Neural cell (in vitro differentiated cells): ENCODE results near the gene HBE1. TPM values are rescaled to one million over a fixed set of nuclear protein-coding genes. Genes with fewer than 3 reads are reported as not detected.

Experiments used
- H2AFZ ChIP-seq: fragments of 200-600, 300-800 bp; sonication (generic), shearing (Covaris generic); 2 replicates; pipeline ENCODE4 v1.6.0; 2014; ENCODE audit warnings: low read depth, mild to moderate bottlenecking, antibody characterized with exemption, low read length, moderate library complexity
- H3F3A ChIP-seq: fragments of 200-600 bp; shearing (Covaris generic); 2 replicates; pipeline ENCODE4 v1.6.1; 2016; ENCODE audit warnings: mild to moderate bottlenecking, moderate library complexity, mixed read lengths, antibody characterized with exemption, low read length; ENCODE audit not compliant: insufficient read depth, poor library complexity, severe bottlenecking
- H3K27ac ChIP-seq: fragments of 200-600, 300-800 bp; sonication (generic), shearing (Covaris generic); 2 replicates; pipeline ENCODE4 v1.5.1; 2014; ENCODE audit warnings: mild to moderate bottlenecking, low read length, moderate library complexity
- H3K27me3 ChIP-seq: fragments of 300-800, 200-600 bp; sonication (generic), shearing (Covaris generic); 2 replicates; pipeline ENCODE4 v1.6.0; 2014; ENCODE audit warnings: mild to moderate bottlenecking, low read depth, low read length, moderate library complexity; ENCODE audit not compliant: insufficient read depth
- H3K36me3 ChIP-seq: fragments of 300-800, 200-600 bp; sonication (generic), shearing (Covaris generic); 2 replicates; pipeline ENCODE4 v1.5.1; 2014; ENCODE audit warnings: mild to moderate bottlenecking, antibody characterized with exemption, low read length, moderate library complexity; ENCODE audit not compliant: insufficient read depth
- H3K4me2 ChIP-seq: fragments of 300-800, 200-600 bp; sonication (generic), shearing (Covaris generic); 2 replicates; pipeline ENCODE4 v1.6.0; 2014; ENCODE audit warnings: mild to moderate bottlenecking, low read length
- H3K4me3 ChIP-seq: fragments of 300-800, 200-600 bp; sonication (generic), shearing (Covaris generic); 2 replicates; pipeline ENCODE4 v1.5.1; 2014; ENCODE audit warnings: mild to moderate bottlenecking, low read length, moderate library complexity
- H3K79me2 ChIP-seq: fragments of 200-600 bp; shearing (Covaris generic); replicated peaks from 2 replicates; pipeline ENCODE4 v1.6.0; 2014; ENCODE audit warnings: mild to moderate bottlenecking, low read length, moderate library complexity; ENCODE audit not compliant: insufficient read depth
- H3K9ac ChIP-seq: fragments of 300-800, 200-600 bp; sonication (generic), shearing (Covaris generic); 2 replicates; pipeline ENCODE4 v1.6.1; 2016; ENCODE audit warnings: mild to moderate bottlenecking, low read length, mixed read lengths
- H3K9me2 ChIP-seq: fragments of 200-600 bp; shearing (Covaris generic); 2 replicates; pipeline ENCODE4 v1.6.1; 2016; ENCODE audit warnings: mild to moderate bottlenecking, low read length, mixed read lengths; ENCODE audit not compliant: insufficient read depth
- H3K9me3 ChIP-seq: fragments of 200-600, 300-800 bp; sonication (generic), shearing (Covaris generic); 2 replicates; pipeline ENCODE4 v1.6.1; 2016; ENCODE audit warnings: mild to moderate bottlenecking, mixed run types, low read length, moderate library complexity, mixed read lengths
- H4K20me1 ChIP-seq: fragments of 200-600 bp; shearing (Covaris generic); 2 replicates; pipeline ENCODE4 v1.6.1; 2016; ENCODE audit warnings: mild to moderate bottlenecking, mixed run types; ENCODE audit not compliant: insufficient read depth
- EP300 ChIP-seq: fragments of 450-650 bp; conservative IDR thresholded peaks from 2 replicates; pipeline ENCODE4 v1.6.1; 2014; ENCODE audit warnings: antibody characterized with exemption, mild to moderate bottlenecking, moderate library complexity; ENCODE audit not compliant: poor library complexity, severe bottlenecking
- EZH2 ChIP-seq: fragments of 200-600, 300-800 bp; shearing (Covaris generic), sonication (generic); IDR thresholded peaks from 2 replicates; pipeline ENCODE4 v1.6.1; 2014; ENCODE audit warnings: antibody characterized with exemption, low read length, borderline replicate concordance, mild to moderate bottlenecking; ENCODE audit not compliant: insufficient read depth, poor library complexity, severe bottlenecking
- MXI1 ChIP-seq: fragments of 450-650 bp; conservative IDR thresholded peaks from 2 replicates; pipeline ENCODE4 v1.6.1; 2014; ENCODE audit warnings: antibody characterized with exemption, mild to moderate bottlenecking; ENCODE audit not compliant: poor library complexity, severe bottlenecking
- POLR2AphosphoS5 ChIP-seq: IDR thresholded peaks from 2 replicates; pipeline ENCODE4 v1.6.1; 2012
- RAD21 ChIP-seq: fragments of 450-650 bp; conservative IDR thresholded peaks from 2 replicates; pipeline ENCODE4 v1.6.1; 2014; ENCODE audit warnings: antibody characterized with exemption, mild to moderate bottlenecking, moderate library complexity
- SMC3 ChIP-seq: fragments of 450-650 bp; conservative IDR thresholded peaks from 2 replicates; pipeline ENCODE4 v1.6.1; 2014; ENCODE audit warnings: antibody characterized with exemption, mild to moderate bottlenecking, moderate library complexity; ENCODE audit not compliant: poor library complexity
- TAF1 ChIP-seq: IDR thresholded peaks from 2 replicates; pipeline ENCODE4 v1.6.1; 2012; ENCODE audit warnings: low read depth
- polyA plus RNA-seq: library from polyadenylated mRNA; depleted of rRNA; stranded (reverse); fragments of >200 nt; gene quantifications from 2 replicates; pipeline ENCODE4 v1.2.3, GENCODE V29; 2014
- TF ChIP-seq, protein P1 (sequence below): IDR thresholded peaks from 2 replicates; pipeline ENCODE4 v1.6.1; 2012; ENCODE audit warnings: borderline replicate concordance
- TF ChIP-seq, protein P2 (sequence below): fragments of 450-650 bp; IDR thresholded peaks from 2 replicates; pipeline ENCODE4 v1.5.1; 2014; ENCODE audit warnings: antibody characterized with exemption, mild to moderate bottlenecking, moderate library complexity; ENCODE audit not compliant: poor library complexity, severe bottlenecking

Gene HBE1
- polyA plus RNA-seq, 1 donor from 2014 or later, result not detected

DNA sequence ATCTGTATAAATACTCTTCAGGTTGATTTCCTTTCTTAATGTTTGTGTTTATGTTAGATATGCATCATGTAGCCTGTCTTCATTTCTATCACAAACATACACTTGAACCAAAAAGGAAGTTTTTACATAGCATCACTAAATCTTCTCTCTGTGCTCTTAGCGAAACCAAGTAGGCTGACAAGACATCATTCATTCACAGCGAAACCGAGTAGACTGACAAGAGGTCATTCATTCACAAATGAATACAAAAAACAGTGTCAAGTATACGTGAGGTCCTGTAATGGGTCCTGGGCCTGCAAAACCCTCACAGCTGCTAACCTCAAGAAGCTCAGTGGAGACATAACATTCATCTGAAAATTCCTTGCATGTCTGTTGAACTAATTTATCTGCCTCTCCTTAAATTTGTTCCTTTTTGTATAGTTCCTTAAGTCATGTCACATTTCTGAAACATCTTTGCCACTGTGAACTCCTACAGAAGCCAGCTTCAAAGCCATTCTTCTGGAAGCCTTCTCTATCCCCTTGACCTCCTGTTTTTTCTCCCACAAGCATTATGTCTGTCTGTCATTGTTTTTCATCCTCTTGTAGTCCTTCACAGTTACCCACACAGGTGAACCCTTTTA lies 9.8 kb upstream of the HBE1 start:
- Histone ChIP-seq H3K4me2 (no peak overlapping the region), H3K9me2 (no peaks in the 10 kb centered on the region), H3K9ac (no peak overlapping the region), H3K79me2 (no peaks in the 10 kb centered on the region), H3K27ac (no peak overlapping the region), H4K20me1 (no peaks in the 10 kb centered on the region), H3K9me3 (no peaks in the 10 kb centered on the region), H2AFZ (no peak overlapping the region), H3K4me3 (no peak overlapping the region), H3K27me3 (no peaks in the 10 kb centered on the region), H3K36me3 (no peaks in the 10 kb centered on the region), H3F3A (no peaks in the 10 kb centered on the region)
- TF ChIP-seq EP300 (no peak), SMC3 (no peak), RAD21 (no peak), EZH2 (no peak), POLR2AphosphoS5 (no peak), TAF1 (no peak), MXI1 (no peak)
- TF ChIP-seq, protein P1, sequence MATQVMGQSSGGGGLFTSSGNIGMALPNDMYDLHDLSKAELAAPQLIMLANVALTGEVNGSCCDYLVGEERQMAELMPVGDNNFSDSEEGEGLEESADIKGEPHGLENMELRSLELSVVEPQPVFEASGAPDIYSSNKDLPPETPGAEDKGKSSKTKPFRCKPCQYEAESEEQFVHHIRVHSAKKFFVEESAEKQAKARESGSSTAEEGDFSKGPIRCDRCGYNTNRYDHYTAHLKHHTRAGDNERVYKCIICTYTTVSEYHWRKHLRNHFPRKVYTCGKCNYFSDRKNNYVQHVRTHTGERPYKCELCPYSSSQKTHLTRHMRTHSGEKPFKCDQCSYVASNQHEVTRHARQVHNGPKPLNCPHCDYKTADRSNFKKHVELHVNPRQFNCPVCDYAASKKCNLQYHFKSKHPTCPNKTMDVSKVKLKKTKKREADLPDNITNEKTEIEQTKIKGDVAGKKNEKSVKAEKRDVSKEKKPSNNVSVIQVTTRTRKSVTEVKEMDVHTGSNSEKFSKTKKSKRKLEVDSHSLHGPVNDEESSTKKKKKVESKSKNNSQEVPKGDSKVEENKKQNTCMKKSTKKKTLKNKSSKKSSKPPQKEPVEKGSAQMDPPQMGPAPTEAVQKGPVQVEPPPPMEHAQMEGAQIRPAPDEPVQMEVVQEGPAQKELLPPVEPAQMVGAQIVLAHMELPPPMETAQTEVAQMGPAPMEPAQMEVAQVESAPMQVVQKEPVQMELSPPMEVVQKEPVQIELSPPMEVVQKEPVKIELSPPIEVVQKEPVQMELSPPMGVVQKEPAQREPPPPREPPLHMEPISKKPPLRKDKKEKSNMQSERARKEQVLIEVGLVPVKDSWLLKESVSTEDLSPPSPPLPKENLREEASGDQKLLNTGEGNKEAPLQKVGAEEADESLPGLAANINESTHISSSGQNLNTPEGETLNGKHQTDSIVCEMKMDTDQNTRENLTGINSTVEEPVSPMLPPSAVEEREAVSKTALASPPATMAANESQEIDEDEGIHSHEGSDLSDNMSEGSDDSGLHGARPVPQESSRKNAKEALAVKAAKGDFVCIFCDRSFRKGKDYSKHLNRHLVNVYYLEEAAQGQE, result no peak
- TF ChIP-seq, protein P2, sequence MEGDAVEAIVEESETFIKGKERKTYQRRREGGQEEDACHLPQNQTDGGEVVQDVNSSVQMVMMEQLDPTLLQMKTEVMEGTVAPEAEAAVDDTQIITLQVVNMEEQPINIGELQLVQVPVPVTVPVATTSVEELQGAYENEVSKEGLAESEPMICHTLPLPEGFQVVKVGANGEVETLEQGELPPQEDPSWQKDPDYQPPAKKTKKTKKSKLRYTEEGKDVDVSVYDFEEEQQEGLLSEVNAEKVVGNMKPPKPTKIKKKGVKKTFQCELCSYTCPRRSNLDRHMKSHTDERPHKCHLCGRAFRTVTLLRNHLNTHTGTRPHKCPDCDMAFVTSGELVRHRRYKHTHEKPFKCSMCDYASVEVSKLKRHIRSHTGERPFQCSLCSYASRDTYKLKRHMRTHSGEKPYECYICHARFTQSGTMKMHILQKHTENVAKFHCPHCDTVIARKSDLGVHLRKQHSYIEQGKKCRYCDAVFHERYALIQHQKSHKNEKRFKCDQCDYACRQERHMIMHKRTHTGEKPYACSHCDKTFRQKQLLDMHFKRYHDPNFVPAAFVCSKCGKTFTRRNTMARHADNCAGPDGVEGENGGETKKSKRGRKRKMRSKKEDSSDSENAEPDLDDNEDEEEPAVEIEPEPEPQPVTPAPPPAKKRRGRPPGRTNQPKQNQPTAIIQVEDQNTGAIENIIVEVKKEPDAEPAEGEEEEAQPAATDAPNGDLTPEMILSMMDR, result no peak

DNA sequence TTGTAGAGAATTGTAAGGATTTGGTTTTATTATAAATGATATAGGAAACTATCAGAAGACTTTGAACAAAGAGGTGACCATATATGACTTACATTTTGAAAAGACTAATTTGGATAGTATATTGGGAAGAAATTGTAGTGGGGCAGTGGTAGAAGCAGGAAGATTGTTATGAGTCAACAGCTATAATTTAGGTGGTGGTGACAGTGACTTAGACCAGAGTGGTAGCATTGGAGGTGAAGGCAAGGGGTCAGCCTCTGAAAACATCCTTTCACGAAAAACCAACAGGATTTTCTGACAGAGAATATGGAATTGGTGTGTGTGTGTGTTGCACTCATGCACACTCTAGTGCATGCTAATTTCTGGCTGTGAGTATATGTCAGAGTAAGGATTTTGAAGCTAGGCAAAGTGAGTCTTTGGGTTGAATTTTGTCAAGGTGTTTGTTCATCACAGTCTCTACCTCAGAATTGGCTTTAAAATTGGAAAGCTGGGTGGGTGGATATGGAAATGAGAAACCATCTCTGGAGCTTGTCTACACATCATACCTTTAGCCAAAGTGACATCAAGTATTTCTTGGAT lies 8.2 kb upstream of the HBE1 start:
- Histone ChIP-seq H2AFZ (no peak overlapping the region), H4K20me1 (no peaks in the 10 kb centered on the region), H3F3A (no peaks in the 10 kb centered on the region), H3K9me2 (no peaks in the 10 kb centered on the region), H3K27me3 (no peaks in the 10 kb centered on the region), H3K4me3 (no peak overlapping the region), H3K9ac (no peak overlapping the region), H3K36me3 (no peaks in the 10 kb centered on the region), H3K79me2 (no peaks in the 10 kb centered on the region), H3K4me2 (no peak overlapping the region), H3K27ac (no peak overlapping the region), H3K9me3 (no peaks in the 10 kb centered on the region)
- TF ChIP-seq RAD21 (no peak), POLR2AphosphoS5 (no peak), TAF1 (no peak), EP300 (no peak), SMC3 (no peak), EZH2 (no peak), MXI1 (no peak)
- TF ChIP-seq, protein P2, result no peak
- TF ChIP-seq, protein P1, result no peak
